NCI-H146 treated with DMSO at 0.1 percent for 48 hours (cell line): Measurements from ENCODE around the gene ATG5.
"Not testable (repeated sequence)": the region's sequence is repeated elsewhere in the genome, so short reads cannot be mapped to it uniquely, and the experiment has no call there.

Experiments
- DNase-seq: peaks from one replicate; lab custom pipeline; 2025; ENCODE audit not compliant: unreplicated experiment; lab: John Stamatoyannopoulos, UW

ATG5 gene

DNA sequence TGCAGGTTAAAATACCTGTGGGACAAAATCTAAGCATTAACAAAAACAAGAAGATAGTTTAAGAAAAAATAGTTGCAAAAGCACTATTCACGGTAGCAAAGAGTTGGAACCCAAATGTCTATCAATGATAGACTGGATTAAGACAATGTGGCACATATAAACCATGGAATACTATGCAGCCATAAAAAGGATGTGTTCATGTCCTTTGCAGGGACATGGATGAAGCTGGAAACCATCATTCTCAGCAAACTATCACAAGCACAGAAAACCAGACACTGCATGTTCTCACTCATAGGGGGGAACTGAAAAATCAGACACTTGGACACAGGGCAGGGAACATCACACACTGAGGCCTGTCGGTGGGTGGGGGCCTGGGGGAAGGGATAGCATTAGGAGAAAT, 65.8 kb downstream of the ATG5 start:
- DNase-seq = not testable (repeated sequence)

DNA sequence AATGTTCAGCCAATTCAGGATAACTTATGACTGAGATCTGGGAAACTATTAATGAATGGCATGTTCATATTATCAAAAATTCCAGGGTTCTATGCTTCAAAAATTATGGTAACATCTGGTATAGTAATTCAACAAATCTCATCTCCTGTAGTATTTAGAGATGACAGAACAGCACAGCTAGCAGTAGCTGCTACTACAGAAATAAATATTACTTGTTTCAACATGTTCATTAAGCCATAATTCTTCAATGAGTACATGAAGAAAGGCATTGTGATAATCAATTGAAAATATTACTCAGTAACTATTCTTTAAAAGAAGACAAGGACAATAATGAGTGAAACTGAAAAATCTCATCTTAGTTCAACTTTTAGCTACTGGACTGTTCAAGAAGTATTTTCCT, 66.8 kb downstream of the ATG5 start:
- DNase-seq = no peak

DNA sequence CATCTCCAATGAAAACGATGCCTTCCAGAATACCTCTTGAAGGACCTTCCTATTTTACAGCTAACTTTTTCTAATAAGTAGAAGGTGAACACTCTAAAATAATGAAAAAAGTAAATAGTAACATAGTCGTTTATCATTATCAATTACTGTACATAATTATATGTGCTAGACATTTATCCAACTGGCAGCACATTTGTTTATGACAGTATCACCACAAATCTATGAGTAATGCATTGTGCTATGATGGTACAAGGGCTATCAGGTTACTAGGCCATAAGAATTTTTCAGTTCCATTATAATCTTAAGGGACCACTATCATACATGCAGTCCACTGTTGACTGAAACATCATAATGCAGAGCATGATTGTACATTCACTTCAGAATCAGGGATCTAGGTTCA, 68.4 kb downstream of the ATG5 start:
- DNase-seq = no peak

DNA sequence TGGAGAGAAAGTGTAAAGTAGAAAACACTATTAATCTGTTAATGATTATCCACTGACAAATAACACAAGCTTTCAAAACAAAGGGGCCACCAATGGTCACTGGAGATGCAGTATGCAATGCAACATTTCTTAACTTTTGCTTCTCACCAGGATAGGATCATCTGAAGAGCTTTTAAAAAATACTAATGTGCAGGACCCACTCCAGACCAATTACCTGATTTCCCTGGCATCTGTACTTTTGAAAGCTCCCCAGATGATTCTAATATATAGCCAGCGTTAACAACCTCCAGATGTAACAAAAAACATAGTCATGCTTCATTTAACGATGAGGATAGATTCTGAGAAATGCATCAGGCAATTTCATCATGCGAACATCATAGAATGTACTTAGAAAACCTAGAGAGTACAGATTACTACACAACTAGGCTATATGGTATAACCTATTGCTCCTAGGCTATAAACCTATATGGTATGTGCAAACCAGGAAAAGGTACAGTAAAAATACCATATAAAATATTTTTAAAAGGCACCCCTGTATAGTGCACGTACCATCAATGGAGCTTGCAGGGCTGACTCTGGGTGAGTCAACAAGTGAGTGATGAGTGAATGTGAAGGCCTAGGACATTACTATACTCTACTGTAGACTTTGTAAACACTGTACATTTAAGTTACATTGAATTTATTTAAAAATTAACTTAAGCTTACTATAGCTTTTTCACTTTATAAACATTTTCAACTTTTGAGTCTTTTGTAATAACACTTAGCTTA, 69.2 kb downstream of the ATG5 start:
- DNase-seq = no peak

DNA sequence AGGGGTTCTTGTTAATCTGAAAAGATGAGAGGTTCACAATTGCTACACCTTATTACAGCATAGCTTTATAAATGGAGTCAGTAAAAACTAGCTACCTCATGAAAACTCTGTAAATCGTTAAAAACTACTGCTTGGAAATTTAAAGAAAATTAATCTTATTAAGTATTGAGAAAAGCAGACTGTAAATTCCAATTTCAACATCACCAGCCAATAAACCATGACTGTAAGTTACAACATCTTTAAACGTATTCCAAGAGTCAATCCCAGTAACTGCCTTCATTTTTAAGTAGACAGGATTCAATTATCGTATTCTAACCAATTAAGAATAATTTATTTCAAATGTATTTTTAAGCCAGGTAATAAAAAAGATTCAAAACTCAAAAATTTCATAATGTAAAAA, 70.3 kb downstream of the ATG5 start:
- no peak for DNase-seq

GRCh38 chr6:106254636-106255035, 70.9 kb downstream of the ATG5 start:
- DNase-seq = no peak

DNA sequence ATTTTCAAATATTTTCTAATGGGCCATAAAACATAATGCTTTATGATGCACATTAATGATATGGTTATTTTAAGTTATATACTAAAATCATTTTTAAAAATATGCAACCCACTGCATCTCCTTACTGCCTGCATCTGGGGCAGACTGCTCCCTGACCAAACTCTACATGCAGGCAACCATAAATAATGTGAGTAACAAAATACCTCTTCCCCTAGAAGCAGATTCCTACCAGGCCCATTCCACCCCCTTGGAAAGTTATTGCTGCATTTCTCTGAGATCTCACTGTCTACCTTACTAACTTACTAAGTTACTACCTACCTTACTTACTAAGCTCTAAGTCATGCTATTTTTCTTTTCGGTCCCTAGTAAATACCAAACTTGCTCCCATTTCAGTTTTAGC, 71.8 kb downstream of the ATG5 start:
- no peak for DNase-seq

GRCh38 chr6:106253172-106253571, 72.4 kb downstream of the ATG5 start:
- DNase-seq = no peak

DNA sequence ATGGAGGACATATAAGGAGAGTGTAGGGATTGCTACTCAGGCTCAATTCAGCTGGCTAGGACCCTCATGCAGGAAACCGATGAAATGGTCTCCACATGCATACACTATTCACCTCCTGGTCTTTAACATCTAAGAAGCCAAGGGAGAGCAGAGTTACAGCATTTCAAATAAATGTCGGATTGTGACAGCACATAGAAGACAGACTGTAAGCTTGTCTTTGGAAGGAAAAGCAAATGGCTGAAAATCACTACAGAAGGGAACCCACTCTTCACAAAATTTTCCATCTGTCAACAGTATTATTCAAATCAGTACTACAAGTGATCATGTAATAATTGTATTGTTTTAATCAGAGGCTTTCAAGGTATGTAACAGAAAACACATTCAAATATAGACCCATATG, 72.9 kb downstream of the ATG5 start:
- no peak for DNase-seq

GRCh38 chr6:106251531-106252255, 73.9 kb downstream of the ATG5 start:
- DNase-seq = not testable (repeated sequence)

- DNase-seq = no peak
Measured at GRCh38 chr6:106250953-106251352, 74.6 kb downstream of the ATG5 start.

DNA sequence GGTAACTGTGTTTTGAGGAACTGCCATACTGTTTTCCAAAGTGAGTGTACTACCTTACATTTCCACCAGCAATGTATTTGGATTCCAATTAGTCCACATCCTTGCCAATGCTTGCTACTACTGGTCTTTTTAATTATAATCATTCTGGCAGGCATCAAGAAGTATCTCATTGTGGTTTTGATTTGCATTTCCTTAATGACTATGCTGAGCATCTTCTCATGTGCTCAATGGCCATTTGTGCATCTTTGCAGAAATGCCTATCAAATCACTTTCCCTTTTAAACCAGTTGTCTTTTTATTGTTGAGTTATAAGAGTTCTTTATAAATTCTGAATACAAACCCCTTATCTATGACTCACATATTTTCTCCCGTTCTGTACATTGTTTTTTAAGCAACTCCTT, 75.9 kb downstream of the ATG5 start:
- no peak for DNase-seq

- no peak for DNase-seq
Measured at GRCh38 chr6:106247733-106248132, 77.8 kb downstream of the ATG5 start.

DNA sequence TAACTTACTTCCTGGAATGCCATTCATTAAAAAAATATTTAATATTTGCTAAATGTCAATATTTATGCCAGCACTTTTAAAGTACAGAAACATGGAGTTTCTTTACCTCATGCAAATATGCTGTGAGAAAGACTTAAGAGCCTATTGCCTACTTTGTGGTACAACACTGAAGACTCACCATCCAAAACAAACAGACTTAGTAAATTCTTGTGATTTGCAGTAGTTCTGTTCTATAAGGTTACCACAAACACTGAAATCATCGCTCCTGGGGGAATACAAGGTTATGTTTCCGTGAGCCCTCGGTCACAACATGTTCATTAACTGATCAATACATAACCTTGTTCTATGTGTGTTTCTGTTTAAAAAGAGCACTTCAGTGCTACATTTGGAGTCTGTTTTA, 78.3 kb downstream of the ATG5 start:
- no peak for DNase-seq

GRCh38 chr6:106244931-106245330, 80.6 kb downstream of the ATG5 start:
- no peak for DNase-seq

GRCh38 chr6:106244521-106244920, 81.0 kb downstream of the ATG5 start:
- no peak for DNase-seq

DNA sequence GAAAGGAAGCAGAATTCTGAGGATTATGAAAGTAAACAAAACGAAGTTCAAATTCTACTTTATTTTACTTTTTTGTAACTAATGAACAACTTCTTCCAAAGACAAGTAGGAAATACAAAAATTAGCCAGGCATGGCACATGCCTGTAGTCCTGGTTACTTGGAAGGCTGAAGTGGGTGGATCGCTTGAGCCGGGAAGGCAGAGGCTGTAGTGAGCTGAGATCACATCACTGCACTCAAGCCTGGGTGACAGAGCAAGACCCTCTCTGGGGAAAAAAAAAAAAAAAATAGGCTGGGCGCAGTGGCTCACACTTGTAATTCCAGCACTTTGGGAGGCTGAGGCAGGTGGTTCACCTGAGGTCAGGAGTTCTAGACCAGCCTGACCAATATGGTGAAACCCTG, 82.3 kb downstream of the ATG5 start:
- DNase-seq = no peak

GRCh38 chr6:106241498-106241897, 84.1 kb downstream of the ATG5 start:
- no peak for DNase-seq

DNA sequence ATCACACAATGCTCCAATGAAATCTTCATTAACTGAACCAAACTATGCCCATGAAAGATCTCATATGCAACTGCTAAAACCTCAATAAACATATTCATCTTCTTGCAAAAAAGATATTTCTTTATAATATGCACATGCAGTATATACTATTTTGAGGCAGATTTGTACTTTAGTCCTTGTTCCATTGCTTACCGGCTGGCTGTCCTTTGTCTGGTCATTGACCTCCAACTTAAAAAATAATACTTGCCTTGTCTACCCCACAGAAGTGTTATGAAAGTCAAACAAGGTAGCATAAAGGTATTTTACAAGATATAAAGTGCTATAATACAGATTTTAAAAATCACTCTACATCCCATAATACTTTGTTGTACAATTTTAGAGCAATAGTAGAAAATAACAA, 88.3 kb downstream of the ATG5 start:
- no peak for DNase-seq

DNA sequence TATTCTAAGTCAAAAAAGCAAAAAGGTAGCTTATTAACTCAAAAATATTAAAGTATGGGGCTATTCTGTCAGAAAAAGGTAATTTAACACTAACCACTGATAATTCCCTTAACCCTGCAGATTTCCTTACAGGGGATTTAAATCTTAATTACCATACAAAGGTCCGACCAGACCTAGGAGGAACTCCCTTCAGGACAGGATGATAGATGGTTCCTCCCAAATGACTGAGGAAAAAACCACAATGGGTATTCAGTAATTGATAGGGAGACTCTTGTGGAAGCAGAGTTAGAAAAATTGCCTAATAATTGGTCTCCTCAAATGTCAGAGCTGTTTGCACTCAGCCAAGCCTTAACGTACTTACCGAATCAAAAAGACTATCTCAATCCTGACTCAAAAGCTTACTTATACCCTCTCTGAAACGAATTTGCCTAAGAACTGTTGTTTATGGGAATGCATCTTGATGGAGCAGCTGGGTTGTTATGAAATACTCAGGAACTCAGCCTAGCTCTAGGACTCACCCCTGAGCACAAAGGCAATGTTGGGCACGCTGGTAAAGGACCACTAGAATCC, 95.6 kb downstream of the ATG5 start:
- DNase-seq = not testable (repeated sequence)

- no peak for DNase-seq
Measured at GRCh38 chr6:106227612-106228507, 97.7 kb downstream of the ATG5 start.
